ENCODE measurements around the gene CD274. TPM values are rescaled to one million over a fixed set of nuclear protein-coding genes. Genes with fewer than 3 reads are reported as not detected.

CD274 gene
- total and polyA plus RNA-seq, 10 of the 15 experiments (the other 5 are each of a cell fraction or from before 2014, with no cell fraction given): 9.4 to 128 (median 24.6) TPM

DNA sequence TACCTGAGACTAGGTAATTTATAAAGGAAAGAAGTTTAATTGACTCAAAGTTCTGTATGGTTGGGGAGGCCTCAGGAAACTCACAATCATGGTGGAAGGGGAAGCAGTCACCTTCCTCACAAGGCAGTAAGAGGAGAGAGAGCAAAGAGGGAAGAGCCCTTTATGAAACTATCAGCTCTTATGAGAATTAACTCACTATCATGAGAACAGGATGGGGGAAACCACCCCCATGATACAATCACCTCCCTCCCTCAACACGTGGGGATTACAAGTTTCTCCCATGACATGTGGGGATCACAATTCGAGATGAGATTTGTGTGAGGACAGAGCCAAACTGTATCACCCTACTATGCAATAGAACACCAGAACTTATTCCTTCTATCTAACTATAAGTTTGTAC, 27.9 kb downstream of the CD274 start:
- DNase-seq (ENCODE audit: low read depth, low spot score) (peak; percentile 60), FAIRE-seq (no peak), ATAC-seq (peak; percentile 70)
- no peak overlapping the region for H3K9ac ChIP-seq (ENCODE audit: control insufficient read depth, insufficient read depth, low read length)
- intact Hi-C loops (cut with micrococcal nuclease; ENCODE audit: unreplicated experiment): loop anchor here (2.0 kb wide), 1 partner anchor 41 kb away; no protein-coding TSS in a partner anchor
- H4K20me1 ChIP-seq (ENCODE audit: control insufficient read depth, insufficient read depth): no peaks in the 10 kb centered on the region
- H3K79me2 ChIP-seq (ENCODE audit: control insufficient read depth, insufficient read depth, low read length): no peaks in the 10 kb centered on the region
- SMC1A ChIA-PET (ENCODE audit: uncharacterized antibody, unreplicated experiment): interaction anchor here (1.1 to 7.6 kb wide), 10 partner anchors 9 to 107 kb away, joined by 3 to 87 read pairs (median 17); partner anchors contain the start of genes CD274 and PDCD1LG2
- CTCF ChIA-PET: interaction anchor here (1.3 to 1.4 kb wide), 2 partner anchors 20 to 105 kb away, joined by 3 to 4 read pairs; no protein-coding TSS in a partner anchor
- H3K4me3 ChIP-seq: no peak overlapping the region
- H3K36me3 ChIP-seq (ENCODE audit: control insufficient read depth in 2 of 2, insufficient read depth in 2 of 2, low read length in 1 of 2): no peaks in the 10 kb centered on the region
- no TSS peak for BruUV-seq (replicated peaks)
- no peak overlapping the region for H3K4me2 ChIP-seq (ENCODE audit: control insufficient read depth, insufficient read depth)
- peak overlapping the region; percentile 48 for H3K27ac ChIP-seq (ENCODE audit: control insufficient read depth, insufficient read depth)
- H3K4me1 ChIP-seq (ENCODE audit: control insufficient read depth, insufficient read depth, low read length): peaks cover 27% of the 10 kb centered on the region
- H2AFZ ChIP-seq (ENCODE audit: control insufficient read depth, low read depth, low read length): 0 out of 2 replicates have a peak overlapping the region, but pooled peaks have one; percentile 7
- POLR2A ChIA-PET: interaction anchor here (0.6 to 2.5 kb wide), 5 partner anchors 16 to 106 kb away, joined by 3 to 10 read pairs (median 4); no protein-coding TSS in a partner anchor
- peaks cover 5% of the 10 kb centered on the region; the same call in 2 of the 3 replicates for H3K9me3 ChIP-seq (replicated peaks; ENCODE audit: control insufficient read depth, insufficient read depth, low read length)
- H3K27me3 ChIP-seq (replicated peaks in 1 of 2; ENCODE audit: control insufficient read depth in 2 of 2, insufficient read depth in 2 of 2, low read length in 1 of 2): no peaks in the 10 kb centered on the region
- RAD21 ChIA-PET (ENCODE audit: unreplicated experiment): interaction anchor here (0.9 to 4.0 kb wide), 7 partner anchors 8 to 112 kb away, joined by 4 to 47 read pairs (median 5); partner anchors contain the start of gene CD274
- 3% methylated on average over 2 of the region's 2 CpGs for WGBS (ENCODE audit: insufficient coverage, insufficient replicate concordance, low lambda C conversion rate, missing lambda C conversion rate)
- in situ Hi-C loops (cut with MboI): no loop called here
- TF ChIP-seq, protein P1, sequence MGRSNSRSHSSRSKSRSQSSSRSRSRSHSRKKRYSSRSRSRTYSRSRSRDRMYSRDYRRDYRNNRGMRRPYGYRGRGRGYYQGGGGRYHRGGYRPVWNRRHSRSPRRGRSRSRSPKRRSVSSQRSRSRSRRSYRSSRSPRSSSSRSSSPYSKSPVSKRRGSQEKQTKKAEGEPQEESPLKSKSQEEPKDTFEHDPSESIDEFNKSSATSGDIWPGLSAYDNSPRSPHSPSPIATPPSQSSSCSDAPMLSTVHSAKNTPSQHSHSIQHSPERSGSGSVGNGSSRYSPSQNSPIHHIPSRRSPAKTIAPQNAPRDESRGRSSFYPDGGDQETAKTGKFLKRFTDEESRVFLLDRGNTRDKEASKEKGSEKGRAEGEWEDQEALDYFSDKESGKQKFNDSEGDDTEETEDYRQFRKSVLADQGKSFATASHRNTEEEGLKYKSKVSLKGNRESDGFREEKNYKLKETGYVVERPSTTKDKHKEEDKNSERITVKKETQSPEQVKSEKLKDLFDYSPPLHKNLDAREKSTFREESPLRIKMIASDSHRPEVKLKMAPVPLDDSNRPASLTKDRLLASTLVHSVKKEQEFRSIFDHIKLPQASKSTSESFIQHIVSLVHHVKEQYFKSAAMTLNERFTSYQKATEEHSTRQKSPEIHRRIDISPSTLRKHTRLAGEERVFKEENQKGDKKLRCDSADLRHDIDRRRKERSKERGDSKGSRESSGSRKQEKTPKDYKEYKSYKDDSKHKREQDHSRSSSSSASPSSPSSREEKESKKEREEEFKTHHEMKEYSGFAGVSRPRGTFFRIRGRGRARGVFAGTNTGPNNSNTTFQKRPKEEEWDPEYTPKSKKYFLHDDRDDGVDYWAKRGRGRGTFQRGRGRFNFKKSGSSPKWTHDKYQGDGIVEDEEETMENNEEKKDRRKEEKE (IDR thresholded peaks at IDR 0.05): no peak
- TF ChIP-seq HDAC6 (IDR thresholded peaks at IDR 0.05; ENCODE audit: unreplicated experiment): no peak
- TF ChIP-seq, protein P2, sequence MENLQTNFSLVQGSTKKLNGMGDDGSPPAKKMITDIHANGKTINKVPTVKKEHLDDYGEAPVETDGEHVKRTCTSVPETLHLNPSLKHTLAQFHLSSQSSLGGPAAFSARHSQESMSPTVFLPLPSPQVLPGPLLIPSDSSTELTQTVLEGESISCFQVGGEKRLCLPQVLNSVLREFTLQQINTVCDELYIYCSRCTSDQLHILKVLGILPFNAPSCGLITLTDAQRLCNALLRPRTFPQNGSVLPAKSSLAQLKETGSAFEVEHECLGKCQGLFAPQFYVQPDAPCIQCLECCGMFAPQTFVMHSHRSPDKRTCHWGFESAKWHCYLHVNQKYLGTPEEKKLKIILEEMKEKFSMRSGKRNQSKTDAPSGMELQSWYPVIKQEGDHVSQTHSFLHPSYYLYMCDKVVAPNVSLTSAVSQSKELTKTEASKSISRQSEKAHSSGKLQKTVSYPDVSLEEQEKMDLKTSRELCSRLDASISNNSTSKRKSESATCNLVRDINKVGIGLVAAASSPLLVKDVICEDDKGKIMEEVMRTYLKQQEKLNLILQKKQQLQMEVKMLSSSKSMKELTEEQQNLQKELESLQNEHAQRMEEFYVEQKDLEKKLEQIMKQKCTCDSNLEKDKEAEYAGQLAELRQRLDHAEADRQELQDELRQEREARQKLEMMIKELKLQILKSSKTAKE (IDR thresholded peaks at IDR 0.05; ENCODE audit: low read depth, poor library complexity, severe bottlenecking): no peak
- TF ChIP-seq ZNF622 (IDR thresholded peaks at IDR 0.05): no peak
- TF ChIP-seq JUND (IDR thresholded peaks at IDR 0.05; ENCODE audit: low read depth, low read length): no peak
- TF ChIP-seq, protein P3, sequence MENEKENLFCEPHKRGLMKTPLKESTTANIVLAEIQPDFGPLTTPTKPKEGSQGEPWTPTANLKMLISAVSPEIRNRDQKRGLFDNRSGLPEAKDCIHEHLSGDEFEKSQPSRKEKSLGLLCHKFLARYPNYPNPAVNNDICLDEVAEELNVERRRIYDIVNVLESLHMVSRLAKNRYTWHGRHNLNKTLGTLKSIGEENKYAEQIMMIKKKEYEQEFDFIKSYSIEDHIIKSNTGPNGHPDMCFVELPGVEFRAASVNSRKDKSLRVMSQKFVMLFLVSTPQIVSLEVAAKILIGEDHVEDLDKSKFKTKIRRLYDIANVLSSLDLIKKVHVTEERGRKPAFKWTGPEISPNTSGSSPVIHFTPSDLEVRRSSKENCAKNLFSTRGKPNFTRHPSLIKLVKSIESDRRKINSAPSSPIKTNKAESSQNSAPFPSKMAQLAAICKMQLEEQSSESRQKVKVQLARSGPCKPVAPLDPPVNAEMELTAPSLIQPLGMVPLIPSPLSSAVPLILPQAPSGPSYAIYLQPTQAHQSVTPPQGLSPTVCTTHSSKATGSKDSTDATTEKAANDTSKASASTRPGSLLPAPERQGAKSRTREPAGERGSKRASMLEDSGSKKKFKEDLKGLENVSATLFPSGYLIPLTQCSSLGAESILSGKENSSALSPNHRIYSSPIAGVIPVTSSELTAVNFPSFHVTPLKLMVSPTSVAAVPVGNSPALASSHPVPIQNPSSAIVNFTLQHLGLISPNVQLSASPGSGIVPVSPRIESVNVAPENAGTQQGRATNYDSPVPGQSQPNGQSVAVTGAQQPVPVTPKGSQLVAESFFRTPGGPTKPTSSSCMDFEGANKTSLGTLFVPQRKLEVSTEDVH (IDR thresholded peaks at IDR 0.05; ENCODE audit: low read depth, partially characterized antibody): no peak
- TF ChIP-seq, protein P4, sequence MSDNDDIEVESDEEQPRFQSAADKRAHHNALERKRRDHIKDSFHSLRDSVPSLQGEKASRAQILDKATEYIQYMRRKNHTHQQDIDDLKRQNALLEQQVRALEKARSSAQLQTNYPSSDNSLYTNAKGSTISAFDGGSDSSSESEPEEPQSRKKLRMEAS (IDR thresholded peaks at IDR 0.05; ENCODE audit: low read depth, low read length): no peak
- TF ChIP-seq PAX8 (IDR thresholded peaks at IDR 0.05): no peak
- peak; percentile 64 for TF ChIP-seq RAD51 (IDR thresholded peaks at IDR 0.05)
- TF ChIP-seq BHLHE40 (IDR thresholded peaks at IDR 0.05; ENCODE audit: borderline replicate concordance in 1 of 2, low read depth in 2 of 2, low read length in 1 of 2): peak; percentile 45 to 50; a peak in 2 of 4 replicates
- TF ChIP-seq GATAD2B (conservative IDR thresholded peaks at IDR 0.05; ENCODE audit: low read depth): no peak; the same call in 1 of the 2 replicates

All from GM12878 (cell line).